NB4 (cell line): ENCODE results near the gene MAP3K7.
"Not testable (repeated sequence)": the region's sequence is repeated elsewhere in the genome, so short reads cannot be mapped to it uniquely, and the experiment has no call there.

Source experiments
- MYC ChIP-seq: IDR thresholded peaks from 2 replicates; pipeline ENCODE4 v1.6.1; 2011; ENCODE audit warnings: low read depth, low read length
- POLR2A ChIP-seq: IDR thresholded peaks from 2 replicates; pipeline ENCODE4 v1.6.1; 2011; ENCODE audit warnings: mild to moderate bottlenecking; ENCODE audit not compliant: insufficient read length; ENCODE audit errors: extremely low read depth
- TF ChIP-seq, protein P1 (sequence below): IDR thresholded peaks from one replicate; pipeline ENCODE4 v1.5.1; 2012; ENCODE audit warnings: low read depth, low read length

DNA sequence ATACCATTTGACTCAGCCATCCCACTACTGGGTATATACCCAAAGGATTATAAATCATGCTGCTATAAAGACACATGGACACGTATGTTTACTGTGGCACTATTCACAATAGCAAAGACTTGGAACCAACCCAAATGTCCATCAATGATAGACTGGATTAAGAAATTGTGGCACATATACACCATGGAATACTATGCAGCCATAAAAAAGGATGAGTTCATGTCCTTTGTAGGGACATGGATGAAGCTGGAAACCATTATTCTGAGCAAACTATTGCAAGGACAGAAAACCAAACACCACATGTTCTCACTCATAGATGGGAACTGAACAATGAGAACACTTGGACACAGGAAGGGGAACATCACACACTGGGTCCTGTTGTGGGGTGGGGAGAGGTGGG lies 19.2 kb downstream of the MAP3K7 start:
- TF ChIP-seq, protein P1, sequence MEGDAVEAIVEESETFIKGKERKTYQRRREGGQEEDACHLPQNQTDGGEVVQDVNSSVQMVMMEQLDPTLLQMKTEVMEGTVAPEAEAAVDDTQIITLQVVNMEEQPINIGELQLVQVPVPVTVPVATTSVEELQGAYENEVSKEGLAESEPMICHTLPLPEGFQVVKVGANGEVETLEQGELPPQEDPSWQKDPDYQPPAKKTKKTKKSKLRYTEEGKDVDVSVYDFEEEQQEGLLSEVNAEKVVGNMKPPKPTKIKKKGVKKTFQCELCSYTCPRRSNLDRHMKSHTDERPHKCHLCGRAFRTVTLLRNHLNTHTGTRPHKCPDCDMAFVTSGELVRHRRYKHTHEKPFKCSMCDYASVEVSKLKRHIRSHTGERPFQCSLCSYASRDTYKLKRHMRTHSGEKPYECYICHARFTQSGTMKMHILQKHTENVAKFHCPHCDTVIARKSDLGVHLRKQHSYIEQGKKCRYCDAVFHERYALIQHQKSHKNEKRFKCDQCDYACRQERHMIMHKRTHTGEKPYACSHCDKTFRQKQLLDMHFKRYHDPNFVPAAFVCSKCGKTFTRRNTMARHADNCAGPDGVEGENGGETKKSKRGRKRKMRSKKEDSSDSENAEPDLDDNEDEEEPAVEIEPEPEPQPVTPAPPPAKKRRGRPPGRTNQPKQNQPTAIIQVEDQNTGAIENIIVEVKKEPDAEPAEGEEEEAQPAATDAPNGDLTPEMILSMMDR = not testable (repeated sequence)
- TF ChIP-seq POLR2A, MYC: not testable (repeated sequence)
